Lung microvascular endothelial cell (primary cell): Measurements from ENCODE around the gene IGF2R. TPM values are rescaled to one million over a fixed set of nuclear protein-coding genes. Genes with fewer than 3 reads are reported as not detected.
A peak's percentile ranks its signal among the peaks of the same experiment; 100 is the strongest.
"Not testable (repeated sequence)": the region's sequence is repeated elsewhere in the genome, so short reads cannot be mapped to it uniquely, and the experiment has no call there.

Experiments used
- DNase-seq, 2 donors: peaks; one replicate each; pipeline versions ENCODE4 v3.0.0 to v3.0.0-alpha.2; 2010; ENCODE audit warnings: low read depth in 2 of 2
- total RNA-seq: library from RNA; depleted of rRNA; stranded (reverse); fragments of >200 nt; gene quantifications from 2 replicates; pipeline ENCODE4 v1.2.1, GENCODE V29; 2014

Gene IGF2R
- total RNA-seq, 1 donor from 2014 or later = 93.7 TPM

GRCh38 chr6:160092602-160093001 lies 123.7 kb downstream of the IGF2R start:
- DNase-seq = no peak

DNA sequence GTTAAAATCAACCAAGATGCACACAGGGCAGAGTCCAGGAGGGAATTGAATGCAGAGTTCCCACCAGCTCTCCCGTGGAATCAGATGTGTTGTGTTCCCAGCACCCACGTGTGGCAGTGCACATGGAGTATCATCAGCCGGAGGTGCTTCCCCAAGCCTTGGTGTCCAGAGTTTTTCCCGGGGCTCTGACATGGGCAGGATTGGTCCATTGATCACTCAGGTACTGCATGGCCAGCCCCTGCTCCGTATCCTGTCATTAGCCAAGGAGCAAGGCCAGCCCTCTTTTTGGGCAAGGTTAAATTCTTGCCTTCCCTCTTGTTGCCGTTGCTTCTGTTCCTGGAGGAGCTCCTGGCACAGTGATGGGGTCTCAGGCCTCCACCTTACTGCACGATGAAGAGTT lies 124.2 kb downstream of the IGF2R start:
- DNase-seq = no peak

DNA sequence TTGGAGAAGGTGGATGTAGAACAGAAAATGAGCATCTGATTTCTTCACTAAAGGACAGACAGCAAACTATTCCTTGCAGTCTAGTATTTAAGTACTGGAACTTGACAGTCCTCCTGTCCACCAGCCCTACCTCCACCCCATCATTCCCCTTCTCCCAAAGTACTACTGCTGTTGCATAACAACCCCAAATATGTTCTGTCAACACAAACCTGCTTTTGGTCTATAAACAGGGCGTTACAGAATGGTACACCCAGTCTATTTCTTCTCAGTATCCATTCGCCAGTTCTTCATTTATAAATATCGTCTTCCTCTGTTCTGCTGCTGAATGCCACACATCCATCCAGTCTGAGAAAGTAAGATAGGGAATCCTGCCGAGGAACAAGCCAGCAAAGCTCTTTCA lies 125.1 kb downstream of the IGF2R start:
- DNase-seq = no peak

- no peak for DNase-seq
Observed at GRCh38 chr6:160095146-160095845, 126.4 kb downstream of the IGF2R start.

- DNase-seq = no peak
Observed at GRCh38 chr6:160101277-160102205, 132.7 kb downstream of the IGF2R start.

- DNase-seq = no peak
Observed at GRCh38 chr6:160102399-160102798, 133.5 kb downstream of the IGF2R start.

DNA sequence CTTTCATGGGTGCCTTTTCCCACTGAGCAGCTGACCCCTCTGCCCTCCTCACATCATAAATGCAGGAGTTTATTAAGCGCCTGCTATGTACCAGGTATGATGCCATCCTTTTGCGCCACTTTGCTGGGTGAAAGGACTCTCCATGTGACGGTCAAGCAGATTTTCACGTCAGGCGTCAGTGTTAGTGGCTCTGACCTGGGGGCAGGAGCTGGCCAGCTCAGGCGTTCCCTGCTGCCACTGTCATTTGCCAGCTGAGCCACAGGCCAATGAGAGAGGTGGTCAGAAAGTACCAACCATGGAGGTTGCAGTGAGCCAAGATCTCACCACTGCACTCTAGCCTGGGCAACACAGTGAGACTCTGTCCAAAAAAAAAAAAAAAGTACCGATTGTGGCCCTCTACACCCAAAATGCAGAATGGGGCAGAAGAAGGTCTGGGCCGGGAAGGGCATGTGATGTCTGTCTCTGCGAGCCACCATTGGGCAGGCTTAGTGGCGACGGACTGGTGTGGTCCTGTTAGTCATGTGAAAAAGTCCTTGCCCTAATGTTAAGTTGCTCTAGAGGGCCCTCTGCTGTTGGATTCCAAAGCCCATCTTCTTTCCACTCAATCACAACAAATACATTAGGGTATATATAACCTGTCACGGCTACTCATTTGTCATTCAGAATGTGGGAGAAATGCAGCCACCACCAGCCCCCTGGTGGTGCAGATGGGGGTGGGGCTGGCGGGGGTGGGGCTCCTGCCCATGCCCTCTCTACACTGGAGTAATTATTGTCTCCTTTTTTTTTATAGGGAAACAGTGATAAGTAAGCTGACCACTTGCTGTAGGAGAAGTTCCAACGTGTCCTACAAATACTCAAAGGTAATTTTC lies 134.3 kb downstream of the IGF2R start:
- peak; percentile 49 to 55 for DNase-seq

- no peak for DNase-seq
Observed at GRCh38 chr6:160103825-160104100, 134.9 kb downstream of the IGF2R start.

DNA sequence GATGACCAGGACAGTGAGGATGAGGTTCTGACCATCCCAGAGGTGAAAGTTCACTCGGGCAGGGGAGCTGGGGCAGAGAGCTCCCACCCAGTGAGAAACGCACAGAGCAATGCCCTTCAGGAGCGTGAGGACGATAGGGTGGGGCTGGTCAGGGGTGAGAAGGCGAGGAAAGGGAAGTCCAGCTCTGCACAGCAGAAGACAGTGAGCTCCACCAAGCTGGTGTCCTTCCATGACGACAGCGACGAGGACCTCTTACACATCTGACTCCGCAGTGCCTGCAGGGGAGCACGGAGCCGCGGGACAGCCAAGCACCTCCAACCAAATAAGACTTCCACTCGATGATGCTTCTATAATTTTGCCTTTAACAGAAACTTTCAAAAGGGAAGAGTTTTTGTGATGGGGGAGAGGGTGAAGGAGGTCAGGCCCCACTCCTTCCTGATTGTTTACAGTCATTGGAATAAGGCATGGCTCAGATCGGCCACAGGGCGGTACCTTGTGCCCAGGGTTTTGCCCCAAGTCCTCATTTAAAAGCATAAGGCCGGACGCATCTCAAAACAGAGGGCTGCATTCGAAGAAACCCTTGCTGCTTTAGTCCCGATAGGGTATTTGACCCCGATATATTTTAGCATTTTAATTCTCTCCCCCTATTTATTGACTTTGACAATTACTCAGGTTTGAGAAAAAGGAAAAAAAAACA lies 136.1 kb downstream of the IGF2R start:
- DNase-seq = no peak

DNA sequence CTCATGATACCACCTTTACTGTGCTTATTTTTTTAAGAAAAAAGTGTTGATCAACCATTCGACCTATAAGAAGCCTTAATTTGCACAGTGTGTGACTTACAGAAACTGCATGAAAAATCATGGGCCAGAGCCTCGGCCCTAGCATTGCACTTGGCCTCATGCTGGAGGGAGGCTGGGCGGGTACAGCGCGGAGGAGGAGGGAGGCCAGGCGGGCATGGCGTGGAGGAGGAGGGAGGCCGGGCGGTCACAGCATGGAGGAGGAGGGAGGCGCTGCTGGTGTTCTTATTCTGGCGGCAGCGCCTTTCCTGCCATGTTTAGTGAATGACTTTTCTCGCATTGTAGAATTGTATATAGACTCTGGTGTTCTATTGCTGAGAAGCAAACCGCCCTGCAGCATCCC lies 137.1 kb downstream of the IGF2R start:
- DNase-seq = no peak

GRCh38 chr6:160106701-160107100 lies 137.8 kb downstream of the IGF2R start:
- no peak for DNase-seq

GRCh38 chr6:160108077-160108476 lies 139.2 kb downstream of the IGF2R start:
- DNase-seq = no peak

- DNase-seq = no peak
Observed at GRCh38 chr6:160110586-160111123, 141.8 kb downstream of the IGF2R start.

GRCh38 chr6:160111806-160112205 lies 142.9 kb downstream of the IGF2R start:
- DNase-seq = no peak

DNA sequence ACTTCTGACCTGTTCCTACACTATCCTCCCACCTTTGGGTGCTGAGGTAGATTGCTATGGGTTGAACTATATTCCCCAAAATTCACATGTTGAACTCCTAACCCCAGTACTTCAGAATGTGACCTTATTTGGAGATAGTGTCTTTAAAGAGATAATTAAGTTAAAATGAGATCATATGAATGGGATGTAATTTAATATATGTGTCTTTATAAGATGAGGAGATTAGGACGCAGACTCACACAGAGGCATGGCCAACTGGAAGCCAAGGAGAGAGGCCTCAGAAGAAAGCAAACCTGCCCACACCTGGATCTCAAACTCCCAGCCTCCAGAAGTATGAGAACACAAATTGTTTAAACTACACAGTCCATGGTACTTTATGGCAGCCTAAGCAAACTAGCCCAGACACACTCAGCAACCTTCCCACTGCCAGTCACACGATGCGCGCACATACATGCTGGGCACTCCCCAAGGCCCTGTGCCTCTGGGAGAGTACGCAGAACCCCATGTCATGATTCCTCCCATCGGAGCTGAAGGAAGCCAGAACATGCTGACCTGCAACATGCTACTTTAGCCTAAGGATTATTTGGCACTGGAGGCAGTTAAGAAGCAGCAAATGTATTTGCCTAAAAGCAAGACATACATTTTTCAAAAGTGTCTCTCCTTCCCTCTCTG lies 143.9 kb downstream of the IGF2R start:
- DNase-seq = no peak

DNA sequence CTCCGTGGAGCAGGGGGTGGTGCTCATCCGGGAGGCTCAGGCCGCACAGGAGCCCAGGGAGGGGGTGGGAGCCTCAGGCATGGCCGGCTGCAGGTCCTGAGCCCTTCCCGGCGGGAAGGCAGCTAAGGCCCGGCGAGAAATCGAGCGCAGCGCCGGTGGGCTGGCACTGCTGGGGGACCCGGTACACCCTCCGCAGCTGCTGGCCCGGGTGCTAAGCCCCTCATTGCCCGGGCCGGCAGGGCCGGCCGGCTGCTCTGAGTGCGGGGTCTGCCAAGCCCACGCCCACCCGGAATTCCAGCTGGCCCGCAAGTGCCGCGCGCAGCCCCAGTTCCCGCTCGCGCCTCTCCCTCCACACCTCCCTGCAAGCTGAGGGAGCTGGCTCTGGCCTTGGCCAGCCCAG lies 145.7 kb downstream of the IGF2R start:
- DNase-seq = not testable (repeated sequence)

DNA sequence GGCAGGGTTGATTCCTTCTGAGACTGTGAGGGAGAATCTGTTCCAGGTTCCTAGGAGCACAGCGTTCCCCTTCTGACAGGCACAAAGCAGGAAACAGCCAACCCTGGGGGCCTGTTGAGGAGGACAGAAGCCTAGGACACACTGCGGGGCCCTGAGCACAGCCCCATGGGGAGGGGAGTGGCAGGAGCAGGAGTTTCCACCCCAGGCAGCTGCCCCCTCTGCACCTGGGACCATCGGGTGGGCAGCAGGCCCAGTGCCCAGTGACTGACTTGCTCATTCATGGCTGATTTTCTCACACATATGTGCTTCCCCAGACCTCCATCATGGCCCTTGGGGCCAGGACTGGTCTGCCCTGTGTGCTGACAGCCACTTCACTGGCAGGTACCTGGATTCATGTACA lies 146.5 kb downstream of the IGF2R start:
- DNase-seq = no peak

- no peak for DNase-seq
Observed at GRCh38 chr6:160116411-160116810, 147.5 kb downstream of the IGF2R start.

DNA sequence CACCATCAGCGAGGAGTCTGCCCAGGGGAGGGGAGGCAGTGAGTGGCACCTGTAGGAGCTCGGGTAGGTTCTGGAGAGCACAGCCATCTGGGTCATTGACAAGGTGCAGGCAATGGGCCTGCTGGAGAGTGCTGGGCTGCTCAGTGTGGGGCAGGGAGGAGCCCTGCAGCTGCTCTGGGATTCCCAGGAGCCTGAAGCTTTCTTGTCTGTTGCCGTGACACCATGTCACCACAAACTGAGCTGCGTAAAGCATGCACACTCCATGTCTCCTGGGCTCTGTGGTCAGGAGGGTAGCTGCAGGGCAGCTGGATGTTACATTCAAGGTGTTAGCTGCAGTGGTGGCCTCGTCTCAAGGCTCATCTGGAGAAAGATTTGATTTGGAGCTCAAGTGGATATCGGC lies 148.3 kb downstream of the IGF2R start:
- DNase-seq = no peak

DNA sequence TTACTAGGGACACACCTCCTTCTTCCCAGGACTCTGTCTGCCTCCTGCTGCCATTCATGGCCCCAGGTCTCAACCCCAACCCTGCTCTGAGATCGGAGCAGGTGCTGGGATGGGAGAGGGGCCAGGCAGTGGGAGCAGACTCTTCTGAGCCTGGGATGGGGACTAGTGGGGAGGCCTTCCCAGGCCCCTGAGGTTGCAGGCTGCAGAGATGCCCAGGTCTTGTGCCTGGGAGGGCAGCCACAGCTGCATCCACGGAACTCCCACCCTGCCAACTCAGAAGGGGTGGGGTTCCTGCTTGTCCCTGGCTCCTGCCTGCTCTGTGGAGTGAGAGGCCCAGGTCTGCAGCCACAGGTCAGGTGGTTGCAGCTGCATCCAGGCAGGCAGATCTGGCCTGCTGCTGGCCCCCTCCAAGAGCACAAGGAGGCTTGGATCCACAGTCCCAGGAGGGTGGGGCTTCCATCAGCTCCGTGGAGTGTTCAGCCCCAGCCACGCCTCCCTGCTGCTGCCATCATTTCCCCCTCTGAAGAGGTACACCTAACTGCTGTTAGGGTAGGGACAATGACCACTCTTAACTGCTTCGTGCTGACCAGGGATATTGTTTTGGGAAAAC lies 149.8 kb downstream of the IGF2R start:
- DNase-seq = no peak
